ENCODE data around the gene QTRT2.

QTRT2 gene

GRCh38 chr3:114034211-114034610 lies 22.3 kb upstream of the QTRT2 start:
- FAIRE-seq = no peak
- no peak for TF ChIP-seq POU2F2 (IDR thresholded peaks at IDR 0.05; ENCODE audit: low read depth, low read length)
- TF ChIP-seq POLR2A (IDR thresholded peaks at IDR 0.05; ENCODE audit: low read depth, low read length) = no peak
- no peak for TF ChIP-seq SPI1 (IDR thresholded peaks at IDR 0.05; ENCODE audit: low read depth, low read length)
- TF ChIP-seq PAX5 (IDR thresholded peaks at IDR 0.05; ENCODE audit: insufficient read depth, low read length, severe bottlenecking) = no peak
- no peak for TF ChIP-seq POLR2AphosphoS5 (IDR thresholded peaks at IDR 0.05; ENCODE audit: low read depth, low read length)

GRCh38 chr3:114034787-114035545 lies 21.6 kb upstream of the QTRT2 start:
- DNase-seq (ENCODE audit: insufficient read length, low spot score) (no peak), FAIRE-seq (no peak)
- no peak for TF ChIP-seq POU2F2 (IDR thresholded peaks at IDR 0.05; ENCODE audit: low read depth, low read length)
- no peak for TF ChIP-seq POLR2A (IDR thresholded peaks at IDR 0.05; ENCODE audit: low read depth, low read length)
- TF ChIP-seq SPI1 (IDR thresholded peaks at IDR 0.05; ENCODE audit: low read depth, low read length) = no peak
- TF ChIP-seq TAF1 (IDR thresholded peaks at IDR 0.05; ENCODE audit: low read depth, low read length) = no peak

More at GRCh38 chr3:114034211-114034610, 22.3 kb upstream of the QTRT2 start:
- DNase-seq (ENCODE audit: insufficient read length, low spot score) = no peak

GRCh38 chr3:114035896-114036295 lies 20.6 kb upstream of the QTRT2 start:
- no peak for DNase-seq (ENCODE audit: insufficient read length, low spot score)
- FAIRE-seq = no peak
- TF ChIP-seq POLR2AphosphoS5 (IDR thresholded peaks at IDR 0.05; ENCODE audit: low read depth, low read length) = no peak
- TF ChIP-seq POU2F2 (IDR thresholded peaks at IDR 0.05; ENCODE audit: low read depth, low read length) = no peak
- no peak for TF ChIP-seq POLR2A (IDR thresholded peaks at IDR 0.05; ENCODE audit: low read depth, low read length)
- no peak for TF ChIP-seq PAX5 (IDR thresholded peaks at IDR 0.05; ENCODE audit: insufficient read depth, low read length, severe bottlenecking)
- no peak for TF ChIP-seq TAF1 (IDR thresholded peaks at IDR 0.05; ENCODE audit: low read depth, low read length)
- no peak for TF ChIP-seq SPI1 (IDR thresholded peaks at IDR 0.05; ENCODE audit: low read depth, low read length)

GRCh38 chr3:114043205-114043604 lies 13.3 kb upstream of the QTRT2 start:
- no peak for DNase-seq (ENCODE audit: insufficient read length, low spot score)
- TF ChIP-seq POU2F2 (IDR thresholded peaks at IDR 0.05; ENCODE audit: low read depth, low read length) (no peak), SPI1 (IDR thresholded peaks at IDR 0.05; ENCODE audit: low read depth, low read length) (no peak), POLR2AphosphoS5 (IDR thresholded peaks at IDR 0.05; ENCODE audit: low read depth, low read length) (no peak), PAX5 (IDR thresholded peaks at IDR 0.05; ENCODE audit: insufficient read depth, low read length, severe bottlenecking) (no peak), POLR2A (IDR thresholded peaks at IDR 0.05; ENCODE audit: low read depth, low read length) (no peak), TAF1 (IDR thresholded peaks at IDR 0.05; ENCODE audit: low read depth, low read length) (no peak)
- no peak for FAIRE-seq

- no peak for DNase-seq (ENCODE audit: insufficient read length, low spot score)
- TF ChIP-seq TAF1 (IDR thresholded peaks at IDR 0.05; ENCODE audit: low read depth, low read length) = no peak
- no peak for TF ChIP-seq POLR2AphosphoS5 (IDR thresholded peaks at IDR 0.05; ENCODE audit: low read depth, low read length)
- TF ChIP-seq PAX5 (IDR thresholded peaks at IDR 0.05; ENCODE audit: insufficient read depth, low read length, severe bottlenecking) = no peak
- TF ChIP-seq POLR2A (IDR thresholded peaks at IDR 0.05; ENCODE audit: low read depth, low read length) = no peak
- TF ChIP-seq POU2F2 (IDR thresholded peaks at IDR 0.05; ENCODE audit: low read depth, low read length) = no peak
- FAIRE-seq = no peak
Observed at GRCh38 chr3:114052216-114052615, 4.3 kb upstream of the QTRT2 start.

- DNase-seq (ENCODE audit: insufficient read length, low spot score) (no peak), FAIRE-seq (no peak)
- TF ChIP-seq SPI1 (IDR thresholded peaks at IDR 0.05; ENCODE audit: low read depth, low read length) (no peak), POLR2A (IDR thresholded peaks at IDR 0.05; ENCODE audit: low read depth, low read length) (no peak), TAF1 (IDR thresholded peaks at IDR 0.05; ENCODE audit: low read depth, low read length) (no peak), POLR2AphosphoS5 (IDR thresholded peaks at IDR 0.05; ENCODE audit: low read depth, low read length) (no peak), PAX5 (IDR thresholded peaks at IDR 0.05; ENCODE audit: insufficient read depth, low read length, severe bottlenecking) (no peak), POU2F2 (IDR thresholded peaks at IDR 0.05; ENCODE audit: low read depth, low read length) (no peak)
Observed at GRCh38 chr3:114057011-114057347, 442 bp downstream of the QTRT2 start.

GRCh38 chr3:114058646-114059045 lies 2.1 kb downstream of the QTRT2 start:
- TF ChIP-seq POLR2AphosphoS5 (IDR thresholded peaks at IDR 0.05; ENCODE audit: low read depth, low read length) = no peak
- no peak for TF ChIP-seq TAF1 (IDR thresholded peaks at IDR 0.05; ENCODE audit: low read depth, low read length)
- TF ChIP-seq POLR2A (IDR thresholded peaks at IDR 0.05; ENCODE audit: low read depth, low read length) = no peak
- no peak for TF ChIP-seq POU2F2 (IDR thresholded peaks at IDR 0.05; ENCODE audit: low read depth, low read length)
- no peak for TF ChIP-seq SPI1 (IDR thresholded peaks at IDR 0.05; ENCODE audit: low read depth, low read length)
- no peak for TF ChIP-seq PAX5 (IDR thresholded peaks at IDR 0.05; ENCODE audit: insufficient read depth, low read length, severe bottlenecking)
- no peak for FAIRE-seq
- DNase-seq (ENCODE audit: insufficient read length, low spot score) = no peak

- FAIRE-seq (peak; percentile 43), DNase-seq (ENCODE audit: insufficient read length, low spot score) (no peak)
Observed at GRCh38 chr3:114060906-114061655, 4.5 kb downstream of the QTRT2 start.

GRCh38 chr3:114067804-114068203 lies 11.3 kb downstream of the QTRT2 start:
- no peak for FAIRE-seq
- TF ChIP-seq POLR2AphosphoS5 (IDR thresholded peaks at IDR 0.05; ENCODE audit: low read depth, low read length) (no peak), TAF1 (IDR thresholded peaks at IDR 0.05; ENCODE audit: low read depth, low read length) (no peak), PAX5 (IDR thresholded peaks at IDR 0.05; ENCODE audit: insufficient read depth, low read length, severe bottlenecking) (no peak), POU2F2 (IDR thresholded peaks at IDR 0.05; ENCODE audit: low read depth, low read length) (no peak), SPI1 (IDR thresholded peaks at IDR 0.05; ENCODE audit: low read depth, low read length) (no peak), POLR2A (IDR thresholded peaks at IDR 0.05; ENCODE audit: low read depth, low read length) (no peak)

More at GRCh38 chr3:114060906-114061655, 4.5 kb downstream of the QTRT2 start:
- TF ChIP-seq SPI1 (IDR thresholded peaks at IDR 0.05; ENCODE audit: low read depth, low read length) (peak; percentile 74), POU2F2 (IDR thresholded peaks at IDR 0.05; ENCODE audit: low read depth, low read length) (no peak), POLR2AphosphoS5 (IDR thresholded peaks at IDR 0.05; ENCODE audit: low read depth, low read length) (no peak)

More at GRCh38 chr3:114067804-114068203, 11.3 kb downstream of the QTRT2 start:
- no peak for DNase-seq (ENCODE audit: insufficient read length, low spot score)

All from GM12891 (cell line).